GM12872 (cell line): ENCODE data around the gene FBXO21.

Source experiments
- TF ChIP-seq, protein P1 (sequence below): IDR thresholded peaks from 3 replicates; pipeline ENCODE4 v1.5.1; 2011; ENCODE audit warnings: low read depth, mild to moderate bottlenecking, low read length, moderate library complexity; ENCODE audit not compliant: insufficient read depth

FBXO21 gene

DNA sequence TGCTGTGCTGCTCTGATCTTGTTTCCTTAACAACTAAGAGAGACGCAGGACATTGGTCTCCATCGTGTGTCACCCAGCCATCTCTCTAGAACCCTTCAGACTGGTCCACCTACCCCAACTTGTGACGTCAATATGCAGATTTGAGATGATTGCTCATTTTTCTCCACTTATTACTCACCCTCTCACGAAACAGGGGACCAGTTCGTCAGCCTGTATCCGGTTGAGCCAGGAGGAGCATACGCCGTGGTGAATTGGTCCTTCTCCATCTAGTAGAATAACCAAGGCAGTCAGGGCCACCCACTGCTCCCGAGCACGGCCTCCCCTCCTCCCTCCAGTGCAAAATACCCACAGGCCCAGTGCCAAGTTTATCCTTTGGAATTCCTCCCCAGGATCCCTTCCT is 36.2 kb upstream of the FBXO21 start:
- TF ChIP-seq, protein P1, sequence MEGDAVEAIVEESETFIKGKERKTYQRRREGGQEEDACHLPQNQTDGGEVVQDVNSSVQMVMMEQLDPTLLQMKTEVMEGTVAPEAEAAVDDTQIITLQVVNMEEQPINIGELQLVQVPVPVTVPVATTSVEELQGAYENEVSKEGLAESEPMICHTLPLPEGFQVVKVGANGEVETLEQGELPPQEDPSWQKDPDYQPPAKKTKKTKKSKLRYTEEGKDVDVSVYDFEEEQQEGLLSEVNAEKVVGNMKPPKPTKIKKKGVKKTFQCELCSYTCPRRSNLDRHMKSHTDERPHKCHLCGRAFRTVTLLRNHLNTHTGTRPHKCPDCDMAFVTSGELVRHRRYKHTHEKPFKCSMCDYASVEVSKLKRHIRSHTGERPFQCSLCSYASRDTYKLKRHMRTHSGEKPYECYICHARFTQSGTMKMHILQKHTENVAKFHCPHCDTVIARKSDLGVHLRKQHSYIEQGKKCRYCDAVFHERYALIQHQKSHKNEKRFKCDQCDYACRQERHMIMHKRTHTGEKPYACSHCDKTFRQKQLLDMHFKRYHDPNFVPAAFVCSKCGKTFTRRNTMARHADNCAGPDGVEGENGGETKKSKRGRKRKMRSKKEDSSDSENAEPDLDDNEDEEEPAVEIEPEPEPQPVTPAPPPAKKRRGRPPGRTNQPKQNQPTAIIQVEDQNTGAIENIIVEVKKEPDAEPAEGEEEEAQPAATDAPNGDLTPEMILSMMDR: no peak

DNA sequence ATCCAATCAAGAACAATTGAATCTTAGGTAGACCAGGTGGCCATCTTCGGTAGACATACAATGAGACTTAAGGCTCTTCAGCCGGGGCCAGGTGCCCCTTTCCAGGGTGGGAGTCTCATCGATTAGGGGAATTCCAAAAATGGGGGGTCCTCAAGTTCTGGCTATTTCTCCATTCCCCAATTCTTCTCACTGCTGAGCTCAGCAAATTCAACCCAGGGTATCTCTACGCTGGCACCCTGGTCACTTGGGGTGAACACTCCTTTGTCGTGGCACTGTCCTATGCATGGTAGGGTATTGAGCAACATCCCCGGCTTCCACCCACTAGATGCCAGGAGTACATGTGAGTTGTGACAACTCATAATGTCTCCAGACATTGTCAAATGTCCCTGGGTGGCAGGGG is 34.9 kb upstream of the FBXO21 start:
- TF ChIP-seq, protein P1: no peak

DNA sequence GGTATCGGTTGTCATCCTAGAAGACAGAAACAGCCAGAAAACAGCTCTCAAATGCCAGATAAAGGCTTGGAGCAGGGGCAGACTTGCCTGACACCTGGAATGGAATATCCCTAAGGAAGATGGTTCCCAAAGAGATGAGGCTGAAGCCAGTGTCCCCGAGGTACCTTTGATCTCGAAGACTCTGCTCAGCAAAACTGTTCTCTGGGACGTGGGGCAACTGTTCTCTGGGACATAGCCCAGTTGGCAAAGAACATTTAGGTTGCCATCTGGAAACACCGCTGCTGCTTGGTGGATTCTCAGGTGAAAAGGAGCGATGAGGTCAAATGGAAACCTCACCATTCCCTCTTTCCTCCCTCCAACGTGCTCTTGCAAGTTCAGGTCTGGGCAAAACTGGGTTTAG is 27.9 kb upstream of the FBXO21 start:
- TF ChIP-seq, protein P1: no peak

DNA sequence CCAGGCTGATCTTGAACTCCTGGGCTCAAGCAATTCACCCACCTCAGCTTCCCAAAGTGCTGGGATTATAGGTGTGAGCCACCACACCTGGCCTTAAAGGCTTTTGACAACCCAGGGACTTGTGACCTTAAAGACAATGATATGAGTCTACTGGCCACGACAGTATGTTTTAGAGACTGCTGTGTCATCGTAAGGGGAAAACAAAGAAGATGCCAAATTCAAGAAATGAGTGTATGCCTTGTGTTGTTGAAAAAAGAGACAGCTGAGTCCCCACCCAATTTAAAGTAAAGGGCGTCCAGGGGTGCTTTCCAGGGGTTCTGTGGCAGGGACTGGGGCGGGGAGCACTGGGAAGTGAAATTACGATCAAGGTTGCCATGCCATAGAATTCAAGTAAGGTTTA is 26.4 kb upstream of the FBXO21 start:
- TF ChIP-seq, protein P1: no peak

DNA sequence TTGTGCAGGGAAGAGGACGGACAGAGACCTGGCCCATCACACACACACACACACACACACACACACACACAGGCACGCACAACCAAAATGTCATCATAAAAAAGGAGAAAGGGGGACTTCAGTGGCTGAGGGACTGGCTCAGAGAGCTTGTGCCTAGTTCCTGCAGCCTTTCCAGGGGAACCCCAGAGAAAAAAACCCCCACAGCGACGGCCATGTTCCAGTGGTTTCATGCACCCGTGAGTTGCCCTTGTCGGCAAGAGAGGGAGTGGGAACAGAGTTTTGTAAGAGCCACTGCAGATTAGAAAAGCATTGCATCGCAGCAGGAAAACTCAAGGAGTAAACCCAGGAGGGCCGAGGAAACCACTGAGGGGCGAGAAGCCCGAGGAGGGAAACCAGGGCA is 24.5 kb upstream of the FBXO21 start:
- TF ChIP-seq, protein P1: no peak

DNA sequence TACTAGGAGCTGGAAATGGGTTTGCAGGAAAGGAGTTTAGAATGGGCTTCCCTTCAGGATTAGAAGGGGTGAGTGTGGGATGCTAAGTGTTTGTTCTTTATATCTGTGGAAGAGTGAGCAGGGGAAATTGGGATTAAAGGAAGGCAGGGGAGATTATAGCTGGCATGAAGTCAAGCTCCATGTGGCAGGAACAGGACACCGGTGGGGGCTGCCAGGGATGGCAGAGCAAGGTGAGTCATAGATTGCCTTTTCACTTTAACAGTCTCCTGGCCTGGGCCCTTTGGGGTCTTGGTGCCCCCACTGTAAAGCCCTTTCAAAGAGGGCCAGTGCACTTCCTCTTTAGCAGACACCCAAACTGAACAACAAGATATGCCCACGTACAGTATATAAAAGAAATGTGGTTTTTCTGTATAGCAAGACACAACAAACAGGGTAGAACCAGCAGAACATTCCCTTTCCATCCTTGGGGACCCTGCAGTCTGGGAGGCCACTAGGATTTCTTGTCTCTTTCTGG is 23.1 kb upstream of the FBXO21 start:
- TF ChIP-seq, protein P1: no peak

DNA sequence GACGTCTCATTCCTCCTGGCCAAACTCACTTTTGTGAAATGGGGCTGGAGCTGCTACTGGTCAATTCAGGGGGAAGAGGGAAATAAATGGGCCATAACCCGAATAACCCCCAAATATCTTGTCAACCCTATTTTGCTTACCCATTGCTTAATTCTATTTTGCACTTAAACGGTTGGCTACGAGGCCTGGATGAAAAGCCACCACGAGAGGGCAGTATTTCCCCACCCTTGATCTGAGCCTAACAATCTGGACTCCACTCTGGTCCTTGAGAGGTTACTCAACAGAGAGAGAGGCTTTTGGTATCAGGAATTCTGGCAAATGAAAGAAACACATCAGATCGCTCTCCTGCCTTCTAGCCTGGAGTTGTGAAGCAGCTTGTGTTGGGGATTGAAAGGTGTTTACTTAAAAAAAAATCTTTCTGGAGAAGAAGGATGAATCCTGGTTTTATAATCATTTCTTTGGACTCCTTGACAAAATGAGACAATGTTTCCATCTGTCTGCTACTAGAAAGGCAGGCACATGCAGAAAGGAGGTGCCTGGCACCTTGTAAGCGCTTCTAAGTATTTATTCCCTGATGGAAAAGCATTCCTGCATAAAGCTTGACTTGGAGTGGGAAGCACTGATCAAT is 22.4 kb upstream of the FBXO21 start:
- TF ChIP-seq, protein P1: peak; percentile 86
